Activated naive CD4-positive, alpha-beta T cell treated with anti-CD3 and anti-CD28 coated beads, Interleukin-2, amount 10 ng/mL, durations not matched to agents 7 days and 5 days (primary cell): ENCODE measurements around the gene GPC6.

Source experiments
- CTCF ChIA-PET: fragments of 350-600 bp; sonication (Branson Sonifier 250); formaldehyde crosslinking; loops from one replicate; lab custom pipeline; 2021; ENCODE audit warnings: antibody characterized with exemption; lab: Charles Lee
- DNase-seq: peaks from one replicate; pipeline ENCODE4 v3.0.0-alpha.2; 2020
- H3K27ac Mint-ChIP-seq: one replicate; pipeline ENCODE4 v1.8.0; 2021; ENCODE audit warnings: mild to moderate bottlenecking, moderate library complexity, mixed read lengths
- H3K27me3 Mint-ChIP-seq: one replicate; pipeline ENCODE4 v1.8.0; 2021; ENCODE audit warnings: mild to moderate bottlenecking, mixed read lengths
- H3K36me3 Mint-ChIP-seq: one replicate; pipeline ENCODE4 v1.8.0; 2021; ENCODE audit warnings: mixed read lengths
- H3K4me1 Mint-ChIP-seq: one replicate; pipeline ENCODE4 v1.8.0; 2021; ENCODE audit warnings: mixed read lengths
- H3K4me3 Mint-ChIP-seq: one replicate; pipeline ENCODE4 v1.8.0; 2021; ENCODE audit warnings: mild to moderate bottlenecking, moderate library complexity, mixed read lengths
- H3K9me3 Mint-ChIP-seq: one replicate; pipeline ENCODE4 v1.8.0; 2021; ENCODE audit warnings: mixed read lengths

The GPC6 gene

GRCh38 chr13:93502987-93503615, 276.5 kb downstream of the GPC6 start:
- H3K36me3 Mint-ChIP-seq, result no peaks in the 10 kb centered on the region
- no peak overlapping the region for H3K27ac Mint-ChIP-seq
- no peak overlapping the region for H3K4me3 Mint-ChIP-seq
- no peaks in the 10 kb centered on the region for H3K4me1 Mint-ChIP-seq
- CTCF ChIA-PET, result no interaction called here
- no peak for DNase-seq
- H3K9me3 Mint-ChIP-seq, result no peaks in the 10 kb centered on the region
- H3K27me3 Mint-ChIP-seq, result no peaks in the 10 kb centered on the region

DNA sequence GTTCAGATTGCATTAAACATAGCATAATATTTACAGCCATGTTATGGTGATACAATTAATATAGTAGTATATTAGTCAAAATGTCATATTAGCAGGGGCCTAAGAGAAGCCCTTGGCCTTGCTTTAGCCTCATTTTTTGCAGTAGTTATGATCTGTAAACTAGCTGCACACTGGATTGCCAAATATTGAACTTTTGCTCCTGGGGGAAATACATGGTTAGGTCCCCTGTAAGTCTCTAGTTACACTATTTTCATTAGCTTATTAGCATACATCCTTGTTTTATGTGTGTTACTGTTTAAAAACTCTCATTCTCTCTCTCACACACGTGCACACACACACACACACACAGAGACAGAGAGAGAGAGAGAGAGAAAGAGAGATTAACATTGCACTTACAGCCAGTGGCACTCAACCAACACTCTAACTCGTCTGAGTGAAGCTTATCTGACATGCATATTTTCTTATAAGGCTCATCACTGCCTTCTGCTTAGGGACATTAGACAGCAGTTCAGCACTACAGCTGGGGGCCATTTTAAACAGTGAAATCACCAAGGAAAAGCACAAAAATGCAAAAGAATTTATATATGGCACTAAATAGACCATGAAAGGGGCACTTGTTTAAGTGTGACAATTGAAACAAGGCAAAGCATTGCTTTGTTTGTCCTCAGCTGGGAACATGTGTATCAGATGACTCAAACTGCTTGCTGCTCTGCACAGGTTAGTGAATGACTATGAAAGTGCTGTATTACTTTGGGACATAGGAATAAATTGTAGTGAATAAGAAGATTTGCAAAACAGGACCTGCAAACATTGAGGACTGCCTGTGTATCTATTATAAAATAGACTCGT, 278.7 kb downstream of the GPC6 start:
- H3K4me3 Mint-ChIP-seq, result no peak overlapping the region
- H3K27me3 Mint-ChIP-seq, result no peaks in the 10 kb centered on the region
- CTCF ChIA-PET, result no interaction called here
- no peaks in the 10 kb centered on the region for H3K36me3 Mint-ChIP-seq
- no peaks in the 10 kb centered on the region for H3K9me3 Mint-ChIP-seq
- H3K27ac Mint-ChIP-seq, result no peak overlapping the region
- no peaks in the 10 kb centered on the region for H3K4me1 Mint-ChIP-seq
- no peak for DNase-seq

DNA sequence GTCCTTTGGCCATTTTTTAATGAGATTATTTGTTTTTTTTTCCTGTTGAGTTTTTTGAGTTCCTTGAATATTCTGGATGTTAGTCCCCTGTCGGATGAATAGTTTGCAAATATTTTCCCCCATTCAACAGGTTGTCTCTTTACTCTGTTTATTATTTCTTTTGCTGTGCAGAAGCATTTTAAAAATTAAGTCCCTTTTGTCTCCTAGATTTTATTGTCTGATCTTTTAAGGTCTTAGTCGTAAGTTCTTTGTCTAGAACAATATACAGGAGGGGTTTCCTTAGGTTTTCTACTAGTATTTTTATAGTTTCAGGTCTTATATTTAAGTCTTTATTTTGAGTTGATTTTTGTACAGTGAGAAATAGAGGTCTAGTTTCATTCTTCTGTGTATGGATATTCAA, 284.4 kb downstream of the GPC6 start:
- no peaks in the 10 kb centered on the region for H3K9me3 Mint-ChIP-seq
- no peaks in the 10 kb centered on the region for H3K4me1 Mint-ChIP-seq
- no peak overlapping the region for H3K27ac Mint-ChIP-seq
- no peak for DNase-seq
- H3K36me3 Mint-ChIP-seq, result no peaks in the 10 kb centered on the region
- CTCF ChIA-PET, result interaction anchor here (0.6 to 0.8 kb wide), 2 partner anchors 11 to 302 kb away, joined by 3 read pairs; no protein-coding TSS in a partner anchor
- no peak overlapping the region for H3K4me3 Mint-ChIP-seq
- no peaks in the 10 kb centered on the region for H3K27me3 Mint-ChIP-seq

DNA sequence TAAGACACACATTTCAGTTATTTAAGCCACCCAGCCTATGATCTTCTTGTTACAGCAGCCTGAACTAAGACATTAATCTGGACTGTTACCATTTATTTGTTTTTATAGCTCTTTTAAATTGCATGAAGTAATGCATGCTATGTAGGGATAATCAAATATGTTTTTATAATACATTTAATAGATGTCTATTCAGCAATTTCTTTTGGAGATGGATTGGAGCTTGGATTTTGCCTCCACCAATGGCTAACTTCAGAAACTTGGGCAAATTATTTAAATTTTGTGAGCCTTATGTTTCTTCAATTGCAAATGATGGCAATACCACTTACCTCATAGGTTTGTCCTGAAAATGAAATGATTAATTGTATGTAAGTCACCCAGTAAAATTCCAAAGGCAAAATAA, 288.7 kb downstream of the GPC6 start:
- Mint-ChIP-seq H3K4me3 (no peak overlapping the region), H3K4me1 (no peaks in the 10 kb centered on the region), H3K36me3 (no peaks in the 10 kb centered on the region), H3K9me3 (no peaks in the 10 kb centered on the region), H3K27me3 (no peaks in the 10 kb centered on the region), H3K27ac (no peak overlapping the region)
- CTCF ChIA-PET, result no interaction called here
- DNase-seq, result no peak

- Mint-ChIP-seq H3K9me3 (no peaks in the 10 kb centered on the region), H3K4me1 (no peaks in the 10 kb centered on the region), H3K27ac (no peak overlapping the region), H3K4me3 (no peak overlapping the region), H3K27me3 (no peaks in the 10 kb centered on the region), H3K36me3 (no peaks in the 10 kb centered on the region)
- CTCF ChIA-PET, result no interaction called here
- DNase-seq, result no peak
These were observed 291.1 kb downstream of the GPC6 start for GRCh38 chr13:93517658-93518057.

- Mint-ChIP-seq H3K27me3 (no peaks in the 10 kb centered on the region), H3K4me1 (no peaks in the 10 kb centered on the region), H3K27ac (no peak overlapping the region), H3K9me3 (no peaks in the 10 kb centered on the region), H3K4me3 (no peak overlapping the region), H3K36me3 (no peaks in the 10 kb centered on the region)
- DNase-seq, result no peak
- CTCF ChIA-PET, result interaction anchor here (0.6 kb wide), 1 partner anchor 11 kb away, joined by 3 read pairs; no protein-coding TSS in a partner anchor
These were observed 294.7 kb downstream of the GPC6 start for GRCh38 chr13:93521307-93521706.

DNA sequence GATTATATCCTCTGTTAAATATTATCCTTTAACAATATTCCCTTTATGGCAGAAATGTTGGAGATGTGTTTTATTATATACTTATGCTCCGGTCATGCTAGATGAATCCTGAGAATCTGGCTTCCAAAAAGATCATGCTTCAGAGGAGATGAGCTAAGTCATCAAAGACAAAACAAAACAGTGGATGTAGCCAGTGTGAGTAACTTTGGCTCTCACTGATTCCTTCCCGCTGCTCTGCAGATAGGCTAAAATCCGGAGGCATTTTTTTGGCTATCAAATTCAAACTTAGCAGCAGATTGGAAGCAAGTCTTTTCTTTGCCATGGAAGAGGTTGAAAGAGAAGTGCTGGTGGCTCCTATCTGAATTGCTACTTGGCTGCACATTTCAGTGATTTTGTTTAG, 295.9 kb downstream of the GPC6 start:
- no peaks in the 10 kb centered on the region for H3K4me1 Mint-ChIP-seq
- no peaks in the 10 kb centered on the region for H3K36me3 Mint-ChIP-seq
- H3K9me3 Mint-ChIP-seq, result no peaks in the 10 kb centered on the region
- CTCF ChIA-PET, result no interaction called here
- no peak overlapping the region for H3K4me3 Mint-ChIP-seq
- H3K27ac Mint-ChIP-seq, result no peak overlapping the region
- no peaks in the 10 kb centered on the region for H3K27me3 Mint-ChIP-seq
- no peak for DNase-seq

DNA sequence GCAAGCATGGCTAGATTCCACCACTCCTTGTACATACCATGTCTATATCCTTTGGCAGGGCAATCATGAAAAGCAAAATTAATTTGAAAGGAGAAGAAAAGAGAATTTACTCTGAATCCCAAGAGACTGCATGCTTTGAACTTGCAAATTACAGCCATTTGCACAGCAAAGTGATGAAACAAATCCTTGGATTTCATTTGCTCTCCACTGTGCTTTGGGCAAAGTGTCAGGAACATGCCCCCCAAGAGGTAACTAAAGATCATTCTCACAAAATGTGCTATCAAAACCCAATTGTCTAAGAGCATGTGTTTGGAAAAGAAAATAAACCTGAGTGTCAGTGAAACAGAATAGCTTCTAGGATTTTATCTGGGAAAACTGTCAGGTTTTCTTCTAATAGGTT, 298.5 kb downstream of the GPC6 start:
- H3K9me3 Mint-ChIP-seq, result no peaks in the 10 kb centered on the region

DNA sequence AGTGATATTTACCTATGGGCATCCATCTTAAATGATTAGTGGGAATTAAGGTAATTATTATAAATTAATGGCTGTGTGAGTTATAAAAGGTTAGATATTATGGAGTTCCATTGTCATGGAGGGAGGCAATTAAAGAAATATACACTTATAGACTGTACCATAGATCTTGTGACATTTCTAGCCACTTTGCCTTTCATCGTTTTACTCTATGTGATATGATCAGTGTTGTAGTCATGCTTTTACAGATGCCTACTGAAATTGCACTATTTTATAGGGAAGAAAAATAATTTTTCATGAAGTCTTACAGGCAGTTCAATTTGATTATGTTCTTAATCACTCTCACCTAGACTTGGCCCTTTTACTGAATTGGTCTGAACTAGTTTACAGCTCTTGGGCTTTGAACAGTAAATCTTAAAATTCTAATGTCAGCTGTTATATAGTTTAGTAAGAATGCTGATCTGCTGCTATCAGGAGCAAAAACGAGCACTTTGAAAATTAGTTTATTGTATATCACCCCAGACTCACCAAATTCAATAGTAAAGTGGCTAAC, 301.2 kb downstream of the GPC6 start:
- Mint-ChIP-seq H3K27me3 (no peaks in the 10 kb centered on the region), H3K4me3 (no peak overlapping the region), H3K9me3 (no peaks in the 10 kb centered on the region), H3K27ac (no peak overlapping the region), H3K36me3 (no peaks in the 10 kb centered on the region), H3K4me1 (no peaks in the 10 kb centered on the region)
- CTCF ChIA-PET, result no interaction called here
- no peak for DNase-seq

More for the DNA sequence above, 298.5 kb downstream of the GPC6 start:
- Mint-ChIP-seq H3K4me3 (no peak overlapping the region), H3K4me1 (no peaks in the 10 kb centered on the region), H3K36me3 (no peaks in the 10 kb centered on the region), H3K27ac (no peak overlapping the region), H3K27me3 (no peaks in the 10 kb centered on the region)
- CTCF ChIA-PET, result no interaction called here
- no peak for DNase-seq

GRCh38 chr13:93529961-93530360, 303.4 kb downstream of the GPC6 start:
- H3K36me3 Mint-ChIP-seq, result no peaks in the 10 kb centered on the region
- no peak for DNase-seq
- H3K4me3 Mint-ChIP-seq, result no peak overlapping the region
- CTCF ChIA-PET, result no interaction called here
- no peaks in the 10 kb centered on the region for H3K9me3 Mint-ChIP-seq
- no peaks in the 10 kb centered on the region for H3K4me1 Mint-ChIP-seq
- H3K27me3 Mint-ChIP-seq, result no peaks in the 10 kb centered on the region
- H3K27ac Mint-ChIP-seq, result no peak overlapping the region

- Mint-ChIP-seq H3K4me1 (no peaks in the 10 kb centered on the region), H3K9me3 (no peaks in the 10 kb centered on the region), H3K4me3 (no peak overlapping the region), H3K27me3 (no peaks in the 10 kb centered on the region), H3K36me3 (no peaks in the 10 kb centered on the region), H3K27ac (no peak overlapping the region)
- no peak for DNase-seq
- CTCF ChIA-PET, result no interaction called here
These were observed 307.6 kb downstream of the GPC6 start for GRCh38 chr13:93534181-93534700.

- CTCF ChIA-PET, result no interaction called here
- Mint-ChIP-seq H3K36me3 (no peaks in the 10 kb centered on the region), H3K27me3 (no peaks in the 10 kb centered on the region), H3K4me3 (no peak overlapping the region), H3K9me3 (no peaks in the 10 kb centered on the region), H3K4me1 (no peaks in the 10 kb centered on the region), H3K27ac (no peak overlapping the region)
- DNase-seq, result no peak
These were observed 308.6 kb downstream of the GPC6 start for GRCh38 chr13:93535251-93535650.

DNA sequence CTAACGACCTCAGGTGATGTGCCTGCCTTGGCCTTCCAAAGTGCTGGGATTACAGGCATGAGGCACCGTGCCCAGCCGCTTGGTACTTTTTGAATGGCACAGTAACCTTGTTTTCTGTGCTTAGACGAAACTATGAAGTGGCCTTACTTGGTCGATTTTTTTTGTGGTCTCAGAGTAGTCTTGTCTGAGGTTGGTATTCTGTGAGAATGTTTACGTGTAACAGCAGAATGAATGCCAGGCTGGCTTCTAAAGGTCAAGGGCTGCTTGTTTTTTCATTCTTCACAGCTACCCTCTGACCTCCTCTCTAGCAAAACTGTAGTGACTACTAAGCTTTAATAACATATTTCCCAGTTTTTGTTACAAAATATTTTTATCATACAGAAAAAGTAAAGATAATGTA, 313.3 kb downstream of the GPC6 start:
- no peaks in the 10 kb centered on the region for H3K27me3 Mint-ChIP-seq
- H3K9me3 Mint-ChIP-seq, result peaks cover 5% of the 10 kb centered on the region
- H3K36me3 Mint-ChIP-seq, result no peaks in the 10 kb centered on the region
- CTCF ChIA-PET, result no interaction called here
- H3K4me1 Mint-ChIP-seq, result no peaks in the 10 kb centered on the region
- H3K4me3 Mint-ChIP-seq, result no peak overlapping the region
- no peak for DNase-seq
- no peak overlapping the region for H3K27ac Mint-ChIP-seq

DNA sequence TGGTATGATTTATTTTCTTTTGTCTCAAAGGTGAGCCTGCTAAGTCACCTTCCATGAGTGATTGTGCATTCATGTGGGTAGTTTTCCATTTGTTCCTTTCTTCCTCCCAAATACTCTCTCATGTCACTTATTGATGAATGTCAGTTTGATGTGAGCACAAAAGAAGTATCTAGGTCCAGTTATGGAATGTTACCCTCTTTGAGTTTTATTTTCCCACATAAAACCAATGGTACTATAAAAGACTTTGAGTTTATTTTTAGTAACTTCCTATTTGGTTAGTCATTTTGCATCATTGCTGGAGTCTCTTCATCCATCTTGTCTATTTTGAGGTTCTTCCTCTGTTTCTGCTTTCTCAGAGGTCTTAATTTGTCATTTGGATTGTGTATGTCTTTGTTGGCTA, 321.3 kb downstream of the GPC6 start:
- no peak overlapping the region for H3K4me3 Mint-ChIP-seq
- CTCF ChIA-PET, result no interaction called here
- H3K4me1 Mint-ChIP-seq, result no peaks in the 10 kb centered on the region
- no peak overlapping the region for H3K27ac Mint-ChIP-seq
- peaks cover 3% of the 10 kb centered on the region for H3K9me3 Mint-ChIP-seq
- no peaks in the 10 kb centered on the region for H3K36me3 Mint-ChIP-seq
- no peaks in the 10 kb centered on the region for H3K27me3 Mint-ChIP-seq
- no peak for DNase-seq
